Measurements from ENCODE around the gene MAPK14. TPM values are rescaled to one million over a fixed set of nuclear protein-coding genes. Genes with fewer than 3 reads are reported as not detected.

The MAPK14 gene
- total and polyA plus RNA-seq, 2 of the 4 experiments (the other 2 are of a cell fraction), result 28.4 to 74.4 TPM

GRCh38 chr6:36083446-36083845 lies 55.8 kb downstream of the MAPK14 start:
- H3K27ac ChIP-seq (ENCODE audit: insufficient read depth, low read length), result no peak overlapping the region
- dilution Hi-C loops (cut with HindIII; ENCODE audit: low sequenced_read_pairs, unreplicated experiment) (no loop called here), in situ Hi-C loops (cut with MboI; ENCODE audit: low sequenced_read_pairs) (no loop called here), intact Hi-C loops (cut with micrococcal nuclease) (no loop called here)
- TF ChIP-seq MAZ (IDR thresholded peaks at IDR 0.05; ENCODE audit: borderline replicate concordance, low read depth, low read length), result no peak
- no peak for TF ChIP-seq RCOR1 (IDR thresholded peaks at IDR 0.05; ENCODE audit: insufficient replicate concordance, low read length)
- TF ChIP-seq RAD21 (IDR thresholded peaks at IDR 0.05; ENCODE audit: low read length), result no peak
- TF ChIP-seq NFE2L2 (IDR thresholded peaks at IDR 0.05; ENCODE audit: low read depth, low read length), result no peak
- TF ChIP-seq BHLHE40 (IDR thresholded peaks at IDR 0.05; ENCODE audit: low read depth, low read length), result no peak
- no peak for TF ChIP-seq POLR2A (IDR thresholded peaks at IDR 0.05; ENCODE audit: low read depth, low read length)
- no peak for TF ChIP-seq SMC3 (IDR thresholded peaks at IDR 0.05; ENCODE audit: low read depth, low read length)
- TF ChIP-seq CHD1 (IDR thresholded peaks at IDR 0.05; ENCODE audit: low read depth, low read length), result no peak
- TF ChIP-seq ELK1 (IDR thresholded peaks at IDR 0.05; ENCODE audit: borderline replicate concordance, low read depth, low read length), result no peak
- TF ChIP-seq USF2 (IDR thresholded peaks at IDR 0.05; ENCODE audit: low read depth, low read length), result no peak
- TF ChIP-seq MAFK (IDR thresholded peaks at IDR 0.05; ENCODE audit: low read depth, low read length), result no peak
- TF ChIP-seq MXI1 (IDR thresholded peaks at IDR 0.05; ENCODE audit: borderline replicate concordance, low read depth, low read length), result no peak
- TF ChIP-seq FOS (IDR thresholded peaks at IDR 0.05; ENCODE audit: low read depth, low read length), result no peak
- no peak overlapping the region for H2BK5ac ChIP-seq (ENCODE audit: low read depth, low read length, poor library complexity, severe bottlenecking)
- H3K27me3 ChIP-seq (ENCODE audit: control insufficient read depth, insufficient read depth, low read length), result no peaks in the 10 kb centered on the region
- ChIA-PET CTCF (no interaction called here), POLR2A (ENCODE audit: unreplicated experiment) (no interaction called here)
- WGBS, 2 experiments (ENCODE audit: extremely low coverage in 2 of 2, insufficient read length in 1 of 2), result no CpG with 5 or more reads among the region's 3 CpGs
- no peak overlapping the region for H2AFZ ChIP-seq (replicated peaks; ENCODE audit: low read length, poor library complexity)
- no peak overlapping the region for H3K56ac ChIP-seq (ENCODE audit: extremely low read depth, insufficient read depth, low read length)
- no peaks in the 10 kb centered on the region for H3K4me1 ChIP-seq (ENCODE audit: control insufficient read depth, insufficient read depth, low read length)
- H4K5ac ChIP-seq (ENCODE audit: low read depth, low read length), result no peak overlapping the region
- no peak overlapping the region for H3K4me2 ChIP-seq (ENCODE audit: low read depth, low read length)
- H4K91ac ChIP-seq (ENCODE audit: insufficient read depth, low read depth, low read length), result no peak overlapping the region
- no peak for DNase-seq
- peaks cover 29% of the 10 kb centered on the region for H3K36me3 ChIP-seq (ENCODE audit: control insufficient read depth, insufficient read depth, low read length)
- H3K23ac ChIP-seq (ENCODE audit: low read depth, low read length), result no peak overlapping the region
- H3K9me3 ChIP-seq (ENCODE audit: control insufficient read depth, insufficient read depth, low read length), result peaks cover 1% of the 10 kb centered on the region; the same call in 1 of the 2 replicates
- no peak overlapping the region for H3K4me3 ChIP-seq (ENCODE audit: insufficient read depth, low read depth, low read length)
- H2BK20ac ChIP-seq (ENCODE audit: low read depth, low read length), result no peak overlapping the region
- BruUV-seq (replicated peaks), result no TSS peak
- no peak overlapping the region for H3K9ac ChIP-seq (ENCODE audit: low read depth, low read length)
- ATAC-seq (ENCODE audit: low read depth), result no peak
- no peak overlapping the region for H2AK9ac ChIP-seq (replicated peaks; ENCODE audit: low read depth, low read length, poor library complexity)
- no peaks in the 10 kb centered on the region for H3K9me1 ChIP-seq (ENCODE audit: insufficient read depth, low read length)
- no peak overlapping the region for H2AK5ac ChIP-seq (ENCODE audit: low read depth, low read length)
- peaks cover 14 to 15% of the 10 kb centered on the region in 2 experiments; a peak in 3 of 4 replicates for H3K79me1 ChIP-seq (ENCODE audit: low read depth in 1 of 2, low read length in 2 of 2)
- H3K18ac ChIP-seq (ENCODE audit: low read depth, low read length), result no peak overlapping the region
- no peak overlapping the region for H3K14ac ChIP-seq (replicated peaks; ENCODE audit: low read depth, low read length)
- no peak overlapping the region for H3K4ac ChIP-seq (ENCODE audit: low read depth, low read length)
- no peak overlapping the region for H2BK120ac ChIP-seq (ENCODE audit: low read depth, low read length)
- 0 out of 2 replicates have a peak, but pooled peaks cover 5% of the 10 kb centered on the region for H4K20me1 ChIP-seq (ENCODE audit: insufficient read depth, low read length)
- H2BK15ac ChIP-seq (ENCODE audit: low read depth, low read length), result no peak overlapping the region
- no peak overlapping the region for H4K8ac ChIP-seq (ENCODE audit: low read depth in 2 of 2, low read length in 2 of 2)
